RWPE1 (cell line): ENCODE measurements around the gene DCDC2.

Experiments used
- CTCF ChIA-PET: fragments of 350-600 bp; sonication (Branson Sonifier 250); formaldehyde crosslinking; extraction: SDS; loops from one replicate; lab custom pipeline; 2021; lab: Yijun Ruan, JAX
- POLR2A ChIA-PET: fragments of 400-600 bp; formaldehyde crosslinking; extraction: SDS; loops from one replicate; lab custom pipeline; 2020; ENCODE audit warnings: antibody characterized with exemption; ENCODE audit not compliant: low non-redundant PET; lab: Yijun Ruan, JAX
- DNase-seq: peaks from one replicate; pipeline ENCODE4 v3.0.0; 2012; ENCODE audit warnings: low spot score
- H3K27ac ChIP-seq: fragments of 450-650 bp; 2 replicates; pipeline ENCODE4 v1.5.1; 2017
- TF ChIP-seq, protein P1 (sequence below): fragments of 450-650 bp; conservative IDR thresholded peaks from 2 replicates; pipeline ENCODE4 v1.5.1; 2017; ENCODE audit warnings: low read depth, mild to moderate bottlenecking

Gene DCDC2

GRCh38 chr6:24183584-24183983 is 174.3 kb downstream of the DCDC2 start:
- no peak for DNase-seq
- POLR2A ChIA-PET: no interaction called here
- no peak overlapping the region for H3K27ac ChIP-seq
- CTCF ChIA-PET: no interaction called here
- TF ChIP-seq, protein P1, sequence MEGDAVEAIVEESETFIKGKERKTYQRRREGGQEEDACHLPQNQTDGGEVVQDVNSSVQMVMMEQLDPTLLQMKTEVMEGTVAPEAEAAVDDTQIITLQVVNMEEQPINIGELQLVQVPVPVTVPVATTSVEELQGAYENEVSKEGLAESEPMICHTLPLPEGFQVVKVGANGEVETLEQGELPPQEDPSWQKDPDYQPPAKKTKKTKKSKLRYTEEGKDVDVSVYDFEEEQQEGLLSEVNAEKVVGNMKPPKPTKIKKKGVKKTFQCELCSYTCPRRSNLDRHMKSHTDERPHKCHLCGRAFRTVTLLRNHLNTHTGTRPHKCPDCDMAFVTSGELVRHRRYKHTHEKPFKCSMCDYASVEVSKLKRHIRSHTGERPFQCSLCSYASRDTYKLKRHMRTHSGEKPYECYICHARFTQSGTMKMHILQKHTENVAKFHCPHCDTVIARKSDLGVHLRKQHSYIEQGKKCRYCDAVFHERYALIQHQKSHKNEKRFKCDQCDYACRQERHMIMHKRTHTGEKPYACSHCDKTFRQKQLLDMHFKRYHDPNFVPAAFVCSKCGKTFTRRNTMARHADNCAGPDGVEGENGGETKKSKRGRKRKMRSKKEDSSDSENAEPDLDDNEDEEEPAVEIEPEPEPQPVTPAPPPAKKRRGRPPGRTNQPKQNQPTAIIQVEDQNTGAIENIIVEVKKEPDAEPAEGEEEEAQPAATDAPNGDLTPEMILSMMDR: no peak

- H3K27ac ChIP-seq: no peak overlapping the region
- DNase-seq: no peak
- ChIA-PET CTCF (no interaction called here), POLR2A (no interaction called here)
- TF ChIP-seq, protein P1: no peak
Observed at GRCh38 chr6:24157886-24158285, 200.0 kb downstream of the DCDC2 start.

GRCh38 chr6:24154121-24154520 is 203.7 kb downstream of the DCDC2 start:
- H3K27ac ChIP-seq: no peak overlapping the region
- POLR2A ChIA-PET: no interaction called here
- peak; percentile 5 for DNase-seq
- TF ChIP-seq, protein P1: no peak
- CTCF ChIA-PET: no interaction called here

DNA sequence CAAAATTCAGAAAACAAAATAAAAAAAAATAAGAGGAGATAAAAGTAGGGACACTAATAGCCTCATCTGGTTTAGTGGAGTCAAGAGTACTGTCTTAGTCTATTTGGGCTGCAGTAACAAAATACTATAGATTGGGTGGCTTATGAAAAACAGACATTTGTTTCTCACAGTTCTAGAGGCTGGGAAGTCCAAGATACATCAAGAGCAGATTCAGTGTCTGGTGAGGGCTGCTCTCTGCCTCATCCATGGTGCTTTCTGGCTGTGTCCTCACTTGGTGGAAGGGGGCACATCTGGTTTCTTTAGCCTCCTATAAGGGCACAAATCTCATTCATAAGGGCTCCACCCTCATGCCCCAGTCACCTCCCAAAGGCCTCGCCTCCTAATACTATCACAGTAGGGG is 205.8 kb downstream of the DCDC2 start:
- no peak for DNase-seq
- TF ChIP-seq, protein P1: no peak
- ChIA-PET POLR2A (no interaction called here), CTCF (no interaction called here)
- no peak overlapping the region for H3K27ac ChIP-seq

DNA sequence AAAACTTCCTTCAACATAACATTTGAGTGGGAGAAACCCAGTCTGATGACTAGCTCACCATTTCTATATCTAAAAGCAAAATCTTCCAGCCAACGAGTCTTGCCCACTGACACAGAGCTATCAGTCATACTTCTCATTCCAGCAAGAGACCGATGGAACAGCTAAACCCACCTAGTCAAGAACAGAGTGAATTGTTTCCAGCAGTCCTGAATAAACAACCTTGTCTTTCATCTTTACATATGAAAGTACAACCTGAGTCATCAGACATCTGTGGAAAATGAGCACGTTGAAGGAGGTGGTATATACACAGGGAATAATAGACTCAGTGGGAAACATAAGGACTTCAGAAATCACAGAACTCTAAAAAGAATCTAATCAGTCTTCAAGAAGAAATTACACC is 208.0 kb downstream of the DCDC2 start:
- no peak for DNase-seq
- ChIA-PET CTCF (no interaction called here), POLR2A (no interaction called here)
- TF ChIP-seq, protein P1: no peak
- no peak overlapping the region for H3K27ac ChIP-seq

GRCh38 chr6:24149296-24149695 is 208.6 kb downstream of the DCDC2 start:
- ChIA-PET CTCF (no interaction called here), POLR2A (no interaction called here)
- TF ChIP-seq, protein P1: no peak
- no peak overlapping the region for H3K27ac ChIP-seq
- DNase-seq: no peak

GRCh38 chr6:24148684-24149083 is 209.2 kb downstream of the DCDC2 start:
- CTCF ChIA-PET: no interaction called here
- POLR2A ChIA-PET: no interaction called here

More at GRCh38 chr6:24148684-24149083, 209.2 kb downstream of the DCDC2 start:
- TF ChIP-seq, protein P1: no peak
- DNase-seq: no peak
- no peak overlapping the region for H3K27ac ChIP-seq
